ENCODE data around the gene CLDN4. TPM values are rescaled to one million over a fixed set of nuclear protein-coding genes. Genes with fewer than 3 reads are reported as not detected.
A peak's percentile ranks its signal among the peaks of the same experiment; 100 is the strongest.

Gene CLDN4
- total RNA-seq, 2 donors from 2014 or later = 0.99 TPM; not detected in 1

DNA sequence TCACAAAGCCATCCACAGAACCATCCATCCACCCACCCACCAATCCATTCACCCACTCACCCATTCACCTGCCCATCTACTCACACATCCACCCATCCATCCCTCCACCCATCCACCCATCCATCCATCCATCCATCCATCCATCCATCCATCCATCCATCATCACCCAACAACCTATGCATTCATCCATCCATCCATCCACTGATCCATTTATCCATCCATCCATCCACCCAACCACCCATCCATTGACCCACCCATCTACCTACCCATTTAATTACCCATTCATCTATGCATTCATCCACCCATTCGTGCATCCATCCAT, 35.6 kb downstream of the CLDN4 start:
- no peak overlapping the region for H3K27ac ChIP-seq
- no peak for ATAC-seq (ENCODE audit: insufficient number of reproducible peaks, low FRiP score, low read depth)
- no peak for TF ChIP-seq CTCF (IDR thresholded peaks at IDR 0.05)
- H3K4me1 ChIP-seq (ENCODE audit: control insufficient read depth in 1 of 2, low read depth in 2 of 2) = peaks cover 25 to 41% of the 10 kb centered on the region in 2 donors
- H3K36me3 ChIP-seq = no peaks in the 10 kb centered on the region
- H3K9me3 ChIP-seq = no peaks in the 10 kb centered on the region
- H3K27me3 ChIP-seq (replicated peaks; ENCODE audit: insufficient read depth) = no peaks in the 10 kb centered on the region
- no peak overlapping the region for H3K4me3 ChIP-seq
- DNase-seq (ENCODE audit: low spot score) = no peak

GRCh38 chr7:73869011-73869798, 38.4 kb downstream of the CLDN4 start:
- peak; percentile 77 for ATAC-seq (ENCODE audit: insufficient number of reproducible peaks, low FRiP score, low read depth)
- Histone ChIP-seq H3K27me3 (replicated peaks; ENCODE audit: insufficient read depth) (no peaks in the 10 kb centered on the region), H3K36me3 (no peaks in the 10 kb centered on the region), H3K4me1 (ENCODE audit: control insufficient read depth in 1 of 2, low read depth in 2 of 2) (peaks cover 25 to 63% of the 10 kb centered on the region in 2 donors), H3K9me3 (no peaks in the 10 kb centered on the region), H3K27ac (peak overlapping the region; percentile 93 to 96), H3K4me3 (peak overlapping the region; percentile 5)
- DNase-seq (ENCODE audit: low spot score) = peak; percentile 62
- TF ChIP-seq CTCF (IDR thresholded peaks at IDR 0.05) = no peak

DNA sequence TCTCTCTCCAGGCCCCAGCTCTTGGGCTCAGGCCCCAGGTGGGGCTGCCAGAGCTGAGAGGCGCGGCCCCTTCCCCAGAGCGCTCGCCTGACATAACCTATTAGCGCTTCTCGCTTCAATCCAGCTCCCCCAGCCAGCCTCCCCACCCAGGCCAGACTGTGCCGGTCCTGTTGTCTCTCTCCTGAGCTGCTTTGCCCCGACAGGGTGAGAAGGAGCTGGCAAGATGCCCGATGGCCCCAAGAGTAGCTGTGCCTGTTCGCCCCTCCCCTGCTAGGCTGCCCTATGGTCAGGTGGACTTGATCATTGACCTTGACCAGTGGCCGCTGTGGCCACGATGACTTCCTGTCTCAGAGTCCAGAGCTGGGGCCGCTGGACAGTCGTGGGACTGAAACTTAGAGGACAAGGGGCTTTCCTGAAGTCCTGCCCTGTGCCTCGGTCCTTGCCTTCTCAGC, 39.3 kb downstream of the CLDN4 start:
- Histone ChIP-seq H3K27ac (peak overlapping the region; percentile 93 to 96), H3K27me3 (replicated peaks; ENCODE audit: insufficient read depth) (no peaks in the 10 kb centered on the region), H3K4me1 (ENCODE audit: control insufficient read depth in 1 of 2, low read depth in 2 of 2) (peaks cover 25 to 63% of the 10 kb centered on the region in 2 donors), H3K4me3 (no peak overlapping the region), H3K36me3 (no peaks in the 10 kb centered on the region), H3K9me3 (no peaks in the 10 kb centered on the region)
- DNase-seq (ENCODE audit: low spot score) (no peak), ATAC-seq (ENCODE audit: insufficient number of reproducible peaks, low FRiP score, low read depth) (no peak)
- no peak for TF ChIP-seq CTCF (IDR thresholded peaks at IDR 0.05)

DNA sequence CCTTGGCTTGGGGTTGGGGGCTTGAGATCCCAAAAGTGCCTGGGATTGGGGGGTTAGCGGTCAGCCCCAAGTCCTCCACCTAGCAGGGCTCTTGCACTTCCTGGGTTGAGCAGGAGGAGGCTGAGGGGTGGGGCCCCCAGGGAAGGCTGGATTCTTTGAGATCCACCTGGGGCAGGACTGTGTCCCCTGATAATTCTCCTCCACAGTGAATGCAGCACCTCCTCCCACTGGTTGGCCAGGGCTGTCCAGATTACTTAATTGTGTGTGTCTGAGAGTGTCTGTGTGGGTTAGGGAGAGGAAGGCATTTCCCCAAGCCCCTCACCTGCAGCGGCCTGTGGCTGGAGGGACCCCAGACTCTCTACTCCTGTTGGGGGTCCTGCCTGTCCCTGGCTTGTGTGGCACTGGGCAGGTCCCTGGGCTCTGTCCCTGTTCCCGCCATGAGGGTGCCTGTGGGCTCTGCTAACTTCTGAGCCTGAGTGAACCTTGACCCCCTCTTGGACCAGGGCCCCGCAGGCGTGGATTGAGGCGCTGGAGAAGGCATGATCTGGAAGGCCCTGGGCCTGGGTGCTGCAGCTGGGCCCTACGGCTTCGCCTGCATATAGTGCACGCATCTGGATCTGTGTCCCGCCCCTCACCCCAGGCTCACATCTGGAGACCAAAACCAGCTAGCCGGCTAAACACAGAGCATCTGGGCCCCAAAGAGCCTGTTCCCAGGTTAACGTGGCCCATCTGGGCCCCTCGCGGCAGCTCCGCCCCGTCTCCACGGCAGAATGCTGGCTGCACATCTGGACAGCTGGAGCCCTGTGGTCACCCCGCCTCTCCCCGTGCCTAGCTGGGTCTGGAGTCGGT, 40.6 kb downstream of the CLDN4 start:
- H3K36me3 ChIP-seq = no peaks in the 10 kb centered on the region
- H3K9me3 ChIP-seq = no peaks in the 10 kb centered on the region
- H3K27me3 ChIP-seq (replicated peaks; ENCODE audit: insufficient read depth) = no peaks in the 10 kb centered on the region
- H3K4me3 ChIP-seq = no peak overlapping the region
- no peak for ATAC-seq (ENCODE audit: insufficient number of reproducible peaks, low FRiP score, low read depth)
- peaks cover 25 to 63% of the 10 kb centered on the region in 2 donors for H3K4me1 ChIP-seq (ENCODE audit: control insufficient read depth in 1 of 2, low read depth in 2 of 2)
- TF ChIP-seq CTCF (IDR thresholded peaks at IDR 0.05) = no peak
- H3K27ac ChIP-seq = peak overlapping the region; percentile 93 to 96
- no peak for DNase-seq (ENCODE audit: low spot score)
